ENCODE measurements around the gene KDM4B.

DNA sequence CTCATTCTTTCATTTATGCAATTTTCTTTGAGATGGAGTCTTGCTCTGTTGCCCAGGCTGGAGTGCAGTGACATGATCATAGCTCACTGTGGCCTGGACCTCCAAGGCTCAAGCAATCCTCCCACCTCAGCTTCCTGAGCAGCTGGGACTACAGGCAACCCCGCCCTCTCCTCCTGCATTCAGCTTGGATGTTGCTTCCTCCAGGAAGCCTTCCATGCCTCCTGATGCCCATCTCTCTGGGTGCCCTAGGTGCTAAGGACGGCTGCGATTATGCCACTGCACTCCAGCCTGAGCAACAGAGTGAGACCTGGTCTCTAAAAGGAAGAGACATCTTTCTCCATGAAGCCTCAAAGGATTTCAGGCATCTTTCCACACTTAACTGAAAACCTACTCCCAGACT, 209.9 kb downstream of the KDM4B start:
- TF ChIP-seq, protein P1, sequence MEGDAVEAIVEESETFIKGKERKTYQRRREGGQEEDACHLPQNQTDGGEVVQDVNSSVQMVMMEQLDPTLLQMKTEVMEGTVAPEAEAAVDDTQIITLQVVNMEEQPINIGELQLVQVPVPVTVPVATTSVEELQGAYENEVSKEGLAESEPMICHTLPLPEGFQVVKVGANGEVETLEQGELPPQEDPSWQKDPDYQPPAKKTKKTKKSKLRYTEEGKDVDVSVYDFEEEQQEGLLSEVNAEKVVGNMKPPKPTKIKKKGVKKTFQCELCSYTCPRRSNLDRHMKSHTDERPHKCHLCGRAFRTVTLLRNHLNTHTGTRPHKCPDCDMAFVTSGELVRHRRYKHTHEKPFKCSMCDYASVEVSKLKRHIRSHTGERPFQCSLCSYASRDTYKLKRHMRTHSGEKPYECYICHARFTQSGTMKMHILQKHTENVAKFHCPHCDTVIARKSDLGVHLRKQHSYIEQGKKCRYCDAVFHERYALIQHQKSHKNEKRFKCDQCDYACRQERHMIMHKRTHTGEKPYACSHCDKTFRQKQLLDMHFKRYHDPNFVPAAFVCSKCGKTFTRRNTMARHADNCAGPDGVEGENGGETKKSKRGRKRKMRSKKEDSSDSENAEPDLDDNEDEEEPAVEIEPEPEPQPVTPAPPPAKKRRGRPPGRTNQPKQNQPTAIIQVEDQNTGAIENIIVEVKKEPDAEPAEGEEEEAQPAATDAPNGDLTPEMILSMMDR (IDR thresholded peaks at IDR 0.05) = no peak
- TF ChIP-seq POLR2AphosphoS5 (IDR thresholded peaks at IDR 0.05) (no peak), POLR2A (IDR thresholded peaks at IDR 0.05; ENCODE audit: low read depth) (no peak), EP300 (IDR thresholded peaks at IDR 0.05) (no peak)

Data from esophagus muscularis mucosa (tissue), 4 donors.